A549 (cell line): ENCODE results near the gene RASGRP1. TPM values are rescaled to one million over a fixed set of nuclear protein-coding genes. Genes with fewer than 3 reads are reported as not detected.
A peak's percentile ranks its signal among the peaks of the same experiment; 100 is the strongest.

Experiments used
- ATAC-seq, 2 experiments: fragments of 200-7000 bp in 1 of 2; fragments of >200 bp in 1 of 2; cut with Nextera tagmentation in 1 of 2; cut with Tn5 transposase in 1 of 2; 3 replicates each; pipeline versions ENCODE4 v1.8.0 to v1.9.1; 2018 to 2020; ENCODE audit warnings: mild to moderate bottlenecking in 1 of 2, moderate library complexity in 1 of 2
- CTCF ChIA-PET: fragments of 300-600 bp; sonication (Branson Sonifier 250); formaldehyde crosslinking; extraction: SDS; loops from one replicate; lab custom pipeline; 2021; ENCODE audit warnings: antibody characterized with exemption, inconsistent platforms; lab: Yijun Ruan, JAX
- POLR2A ChIA-PET: fragments of 350-600 bp; formaldehyde crosslinking; extraction: SDS; loops from one replicate; lab custom pipeline; 2021; ENCODE audit warnings: antibody characterized with exemption, inconsistent platforms; lab: Yijun Ruan, JAX
- DNase-seq, 2 experiments: peaks; one replicate each; pipeline versions ENCODE4 v3.0.0 to v3.0.0-alpha.2; 2011 to 2016; ENCODE audit warnings: low read depth in 1 of 2, low spot score in 1 of 2
- FAIRE-seq: peaks from 2 replicates; lab custom pipeline; 2011; peaks lifted over from hg19 to GRCh38; lab: Jason Lieb, UNC
- H3K27ac ChIP-seq, 2 experiments: fragments of >200 bp; sonication (Bioruptor Twin); formaldehyde crosslinking; 3 replicates each; pipeline ENCODE4 v1.5.1; 2016 to 2017
- H3K4me1 ChIP-seq: fragments of >200 bp; sonication (Bioruptor Twin); formaldehyde crosslinking; 3 replicates; pipeline ENCODE4 v1.6.1; 2016
- H3K4me2 ChIP-seq: fragments of >200 bp; sonication (Bioruptor Twin); formaldehyde crosslinking; 3 replicates; pipeline ENCODE4 v1.6.1; 2016
- H3K4me3 ChIP-seq: fragments of >200 bp; sonication (Bioruptor Twin); formaldehyde crosslinking; 3 replicates; pipeline ENCODE4 v1.5.1; 2016
- H3K9me3 ChIP-seq: fragments of >200 bp; sonication (Bioruptor Twin); formaldehyde crosslinking; 3 replicates; pipeline ENCODE4 v1.6.1; 2016
- BHLHE40 ChIP-seq: IDR thresholded peaks from 2 replicates; pipeline ENCODE4 v1.6.1; 2012; ENCODE audit warnings: low read depth, low read length, inconsistent platforms
- CBX8 ChIP-seq: fragments of 200-600 bp; sonication (generic); IDR thresholded peaks from 2 replicates; pipeline ENCODE4 v1.6.1; 2016
- CEBPB ChIP-seq, 2 experiments: fragments of >200 bp in 1 of 2; sonication (Bioruptor Twin) in 1 of 2; formaldehyde crosslinking in 1 of 2; IDR thresholded peaks; 2 replicates each; pipeline ENCODE4 v1.6.1; 2012 to 2016
- CHD2 ChIP-seq: fragments of 150-350 bp; IDR thresholded peaks from 2 replicates; pipeline ENCODE4 v1.6.1; 2014; ENCODE audit warnings: low read length; ENCODE audit not compliant: partially characterized antibody
- CHD4 ChIP-seq: fragments of 200-600 bp; sonication (generic); IDR thresholded peaks from 2 replicates; pipeline ENCODE4 v1.6.1; 2016; ENCODE audit warnings: antibody characterized with exemption, mild to moderate bottlenecking, borderline replicate concordance
- EHF ChIP-seq: fragments of 250-450 bp; sonication (Bioruptor Pico); IDR thresholded peaks from 2 replicates; pipeline ENCODE4 v1.5.0; 2020; ENCODE audit warnings: mild to moderate bottlenecking
- EHMT2 ChIP-seq: fragments of 200-600 bp; sonication (generic); IDR thresholded peaks from 2 replicates; pipeline ENCODE4 v1.6.1; 2016; ENCODE audit warnings: antibody characterized with exemption, low read depth, mild to moderate bottlenecking, moderate library complexity
- EP300 ChIP-seq, 2 experiments: fragments of >200 bp; sonication (Bioruptor Twin); formaldehyde crosslinking; IDR thresholded peaks; 2 replicates in 1 of 2; 3 replicates in 1 of 2; pipeline ENCODE4 v1.6.1; 2016 to 2017
- ESRRA ChIP-seq: fragments of 150-350 bp; IDR thresholded peaks from 2 replicates; pipeline ENCODE4 v1.6.1; 2014; ENCODE audit warnings: mild to moderate bottlenecking, low read length, borderline replicate concordance
- FOSB ChIP-seq: fragments of 250-450 bp; sonication (Bioruptor Pico); IDR thresholded peaks from 2 replicates; pipeline ENCODE4 v1.5.0; 2020; ENCODE audit warnings: mild to moderate bottlenecking, moderate library complexity
- FOSL2 ChIP-seq, 2 experiments: fragments of 450-650 bp in 1 of 2; fragments of >200 bp in 1 of 2; sonication (Bioruptor Twin) in 1 of 2; formaldehyde crosslinking; IDR thresholded peaks; 2 replicates each; pipeline versions ENCODE4 v1.5.0 to v1.6.1; 2016 to 2020; ENCODE audit warnings: mild to moderate bottlenecking in 1 of 2, moderate library complexity in 1 of 2
- GATA3 ChIP-seq: IDR thresholded peaks from 2 replicates; pipeline ENCODE4 v1.6.1; 2012; ENCODE audit warnings: borderline replicate concordance
- HEYL ChIP-seq: fragments of 250-450 bp; sonication (Bioruptor Pico); IDR thresholded peaks from 2 replicates; pipeline ENCODE4 v1.8.0; 2021; ENCODE audit warnings: mild to moderate bottlenecking, moderate library complexity
- HOXB13 ChIP-seq: fragments of 250-450 bp; sonication (Bioruptor Pico); IDR thresholded peaks from 2 replicates; pipeline ENCODE4 v1.5.0; 2020; ENCODE audit warnings: low read depth, mild to moderate bottlenecking, moderate library complexity
- JUN ChIP-seq, 2 experiments: fragments of >200 bp; sonication (Bioruptor Twin); formaldehyde crosslinking; IDR thresholded peaks; 2 replicates in 1 of 2; 3 replicates in 1 of 2; pipeline ENCODE4 v1.6.1; 2016 to 2017
- JUNB ChIP-seq: fragments of >200 bp; sonication (Bioruptor Twin); formaldehyde crosslinking; IDR thresholded peaks from 2 replicates; pipeline ENCODE4 v1.6.1; 2016
- KDM1A ChIP-seq: fragments of 200-600 bp; sonication (generic); IDR thresholded peaks from 2 replicates; pipeline ENCODE4 v1.6.1; 2016; ENCODE audit warnings: low read depth, mild to moderate bottlenecking
- KDM5A ChIP-seq: fragments of 200-600 bp; sonication (generic); IDR thresholded peaks from 2 replicates; pipeline ENCODE4 v1.6.1; 2016; ENCODE audit warnings: antibody characterized with exemption, mild to moderate bottlenecking
- MAFK ChIP-seq: fragments of 450-650 bp; IDR thresholded peaks from 2 replicates; pipeline ENCODE4 v1.6.1; 2014; ENCODE audit not compliant: partially characterized antibody
- MAZ ChIP-seq: fragments of 150-350 bp; IDR thresholded peaks from 2 replicates; pipeline ENCODE4 v1.6.1; 2014; ENCODE audit warnings: antibody characterized with exemption, low read depth, low read length, borderline replicate concordance
- MYC ChIP-seq: IDR thresholded peaks from 2 replicates; pipeline ENCODE4 v1.6.1; 2012; ENCODE audit warnings: mild to moderate bottlenecking, inconsistent platforms, low read length, improper control_type of control experiment, borderline replicate concordance
- NFE2L2 ChIP-seq: fragments of 150-350 bp; conservative IDR thresholded peaks from 2 replicates; pipeline ENCODE4 v1.6.1; 2014; ENCODE audit warnings: low read length
- NPAS2 ChIP-seq: fragments of 250-450 bp; sonication (Bioruptor Pico); IDR thresholded peaks from 2 replicates; pipeline ENCODE4 v1.8.0; 2022; ENCODE audit warnings: mild to moderate bottlenecking, moderate library complexity, borderline replicate concordance
- NR3C1 ChIP-seq: fragments of >200 bp; sonication (Bioruptor Twin); formaldehyde crosslinking; IDR thresholded peaks from 3 replicates; pipeline ENCODE4 v1.6.1; 2017
- PHF8 ChIP-seq: fragments of 200-600 bp; sonication (generic); IDR thresholded peaks from 2 replicates; pipeline ENCODE4 v1.6.1; 2016; ENCODE audit warnings: low read depth, mild to moderate bottlenecking, antibody characterized with exemption, moderate library complexity, borderline replicate concordance
- POLR2A ChIP-seq: IDR thresholded peaks from 2 replicates; pipeline ENCODE4 v1.6.1; 2012; ENCODE audit warnings: mild to moderate bottlenecking, low read length
- POLR2AphosphoS2 ChIP-seq: conservative IDR thresholded peaks from 2 replicates; pipeline ENCODE4 v1.6.1; 2012; ENCODE audit warnings: low read length, improper control_type of control experiment, inconsistent platforms
- RARB ChIP-seq: fragments of 250-450 bp; sonication (Bioruptor Pico); IDR thresholded peaks from 2 replicates; pipeline ENCODE4 v1.8.0; 2021; ENCODE audit warnings: mild to moderate bottlenecking, moderate library complexity
- RFX5 ChIP-seq: fragments of 450-650 bp; IDR thresholded peaks from 2 replicates; pipeline ENCODE4 v1.7.1; 2014; ENCODE audit warnings: antibody characterized with exemption, mild to moderate bottlenecking, moderate library complexity
- RNF2 ChIP-seq: fragments of 200-600 bp; sonication (generic); IDR thresholded peaks from 2 replicates; pipeline ENCODE4 v1.6.1; 2016; ENCODE audit warnings: low read depth, mild to moderate bottlenecking, antibody characterized with exemption, moderate library complexity, borderline replicate concordance
- SMC3 ChIP-seq: fragments of >200 bp; sonication (Bioruptor Twin); formaldehyde crosslinking; IDR thresholded peaks from 3 replicates; pipeline ENCODE4 v1.6.1; 2018; ENCODE audit warnings: inconsistent platforms
- SREBF2 ChIP-seq: fragments of 450-650 bp; IDR thresholded peaks from 2 replicates; pipeline ENCODE4 v1.6.1; 2014; ENCODE audit warnings: mild to moderate bottlenecking, moderate library complexity
- TFCP2L1 ChIP-seq: fragments of 250-450 bp; sonication (Bioruptor Pico); IDR thresholded peaks from 2 replicates; pipeline ENCODE4 v1.5.0; 2021; ENCODE audit warnings: mild to moderate bottlenecking
- ZC3H11A ChIP-seq: fragments of 450-650 bp; IDR thresholded peaks from 2 replicates; pipeline ENCODE4 v1.6.1; 2014; ENCODE audit warnings: antibody characterized with exemption, mild to moderate bottlenecking
- ZFP36 ChIP-seq: fragments of 450-650 bp; IDR thresholded peaks from 2 replicates; pipeline ENCODE4 v1.6.1; 2014; ENCODE audit warnings: borderline replicate concordance; ENCODE audit not compliant: partially characterized antibody
- ZNF302 ChIP-seq: fragments of 250-450 bp; sonication (Bioruptor Pico); IDR thresholded peaks from 2 replicates; pipeline ENCODE4 v1.9.0; 2021; ENCODE audit warnings: inconsistent platforms, mild to moderate bottlenecking, moderate library complexity
- ZSCAN20 ChIP-seq: fragments of 250-450 bp; sonication (Bioruptor Pico); IDR thresholded peaks from 2 replicates; pipeline ENCODE4 v1.8.0; 2022; ENCODE audit warnings: mild to moderate bottlenecking, moderate library complexity
- WGBS: methylation state at CpG from one replicate; pipeline ENCODE4 v1.1.6; 2017; ENCODE audit errors: missing lambda C conversion rate; 5-methylcytosine and 5-hydroxymethylcytosine counted together
- polyA plus RNA-seq, 4 experiments: library from polyadenylated mRNA; depleted of rRNA in 3 of 4; stranded (reverse); fragments of >200 nt; fragmentation: RNase III in 1 of 4; extraction: RNeasy Plus Mini Kit Qiagen cat#74134 plus additional on column Dnase treatment in 1 of 4; gene quantifications; 2 replicates in 3 of 4; 3 replicates in 1 of 4; pipeline ENCODE4 v1.2.3, GENCODE V29; 2011 to 2017
- TF ChIP-seq, protein P1 (sequence below): fragments of >200 bp; sonication (Bioruptor Twin); formaldehyde crosslinking; IDR thresholded peaks from 2 replicates; pipeline ENCODE4 v1.6.1; 2016
- TF ChIP-seq, protein P2 (sequence below): IDR thresholded peaks from 2 replicates; pipeline ENCODE4 v1.6.1; 2012
- TF ChIP-seq, protein P3 (sequence below): IDR thresholded peaks from 2 replicates; pipeline ENCODE4 v1.6.1; 2012; ENCODE audit warnings: low read depth, borderline replicate concordance
- TF ChIP-seq, protein P4 (sequence below): fragments of >200 bp; sonication (Bioruptor Twin); formaldehyde crosslinking; IDR thresholded peaks from 3 replicates; pipeline ENCODE4 v1.6.1; 2016
- TF ChIP-seq, protein P5 (sequence below): fragments of 450-650 bp; IDR thresholded peaks from 2 replicates; pipeline ENCODE4 v1.6.1; 2014; ENCODE audit warnings: antibody characterized with exemption

The RASGRP1 gene
- polyA plus RNA-seq, 2 of the 4 experiments (the other 2 are of a cell fraction), result 0.70 to 1.2 TPM

DNA sequence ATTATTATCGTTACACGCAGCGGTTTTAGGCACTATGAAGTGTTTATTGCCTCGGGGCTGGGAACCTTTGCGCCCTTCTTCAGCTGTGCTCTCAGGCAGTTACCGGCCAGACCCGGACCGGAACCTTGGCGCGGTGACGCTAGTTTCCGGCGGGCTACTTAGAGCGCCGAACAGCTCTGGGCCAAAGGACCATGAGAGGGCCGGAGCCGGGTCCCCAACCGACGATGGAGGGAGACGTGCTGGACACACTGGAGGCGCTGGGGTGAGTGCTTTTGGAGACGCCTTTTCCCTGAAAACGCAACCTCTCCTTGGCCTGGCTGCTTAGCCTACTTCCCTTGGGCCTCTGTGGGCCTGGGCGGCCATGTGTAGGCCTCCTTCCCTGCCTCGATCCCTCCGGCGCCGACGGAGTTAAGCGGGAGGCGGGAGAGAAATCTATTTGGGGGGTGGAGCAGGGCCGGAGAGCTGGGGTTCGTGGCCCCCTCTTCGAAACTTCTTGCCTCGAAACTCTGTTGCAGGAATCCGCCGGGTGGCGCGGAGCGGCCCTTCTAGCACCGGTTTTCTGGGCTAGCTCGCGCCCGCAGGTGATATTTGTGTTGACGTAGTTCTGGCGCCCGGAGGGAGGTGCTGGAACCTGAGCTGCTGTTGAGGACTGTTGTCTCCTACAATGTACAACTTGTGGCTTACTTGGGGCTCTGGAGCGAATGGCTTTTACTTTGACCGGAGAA lies 110.5 kb downstream of the RASGRP1 start, which contains the start of gene FAM98B:
FAM98B (plus strand) TSS at position 157 of the 725 bp plus-strand sequence; CDS start at position 192, 35 bp downstream.
- peak within 1 kb of the TSS; percentile 85 for H3K4me3 ChIP-seq
- ChIA-PET CTCF (interaction anchor here (0.6 to 3.4 kb wide), 7 partner anchors 13 to 594 kb away, joined by 3 to 26 read pairs (median 4); no protein-coding TSS in a partner anchor), POLR2A (interaction anchor here (1.0 to 1.4 kb wide), 5 partner anchors 14 to 246 kb away, joined by 3 to 5 read pairs (median 3); partner anchors contain the start of genes RASGRP1 and SPRED1)
- H3K4me2 ChIP-seq, result peak within 1 kb of the TSS; percentile 87
- FAIRE-seq (no peak), ATAC-seq (peak; percentile 98 to 99), DNase-seq (peak; percentile 65 to 88)
- no peaks in the 10 kb centered on the region for H3K9me3 ChIP-seq
- peak within 1 kb of the TSS; percentile 92 to 98 for H3K27ac ChIP-seq
- no peaks in the 10 kb centered on the region for H3K4me1 ChIP-seq
- under 1% methylated on average over 24 of the region's 49 CpGs for WGBS
- TF ChIP-seq POLR2AphosphoS2 (no peak), KDM5A (peak; percentile 82), JUNB (no peak), POLR2A (peak; percentile 42), NFE2L2 (no peak), EHF (no peak), CHD4 (no peak), RFX5 (no peak), MAZ (no peak), HOXB13 (CRISPR knock-in tag) (peak; percentile 21; the same call in 1 of the 2 replicates), BHLHE40 (no peak), EP300 (IDR thresholded peaks at IDR 0.05) (no peak), FOSB (CRISPR knock-in tag) (no peak), ZNF302 (no peak), TFCP2L1 (CRISPR knock-in tag) (no peak), ESRRA (no peak), ZC3H11A (no peak), MAFK (no peak), CBX8 (no peak; the same call in 1 of the 2 replicates), RARB (CRISPR knock-in tag) (no peak), MYC (no peak), CEBPB (IDR thresholded peaks at IDR 0.05) (no peak), PHF8 (peak; percentile 97), GATA3 (no peak), EHMT2 (no peak; the same call in 1 of the 2 replicates), HEYL (no peak), ZFP36 (no peak), SMC3 (no peak), CHD2 (no peak), NR3C1 (no peak), SREBF2 (no peak), JUN (IDR thresholded peaks at IDR 0.05) (peak; percentile 38 to 79; a peak in 3 of 5 replicates), RNF2 (peak; percentile 62; the same call in 1 of the 2 replicates), NPAS2 (CRISPR knock-in tag) (no peak), KDM1A (no peak), ZSCAN20 (no peak), FOSL2 (IDR thresholded peaks at IDR 0.05) (no peak), FOSL2 (CRISPR knock-in tag; IDR thresholded peaks at IDR 0.05) (no peak)
- TF ChIP-seq, protein P1, sequence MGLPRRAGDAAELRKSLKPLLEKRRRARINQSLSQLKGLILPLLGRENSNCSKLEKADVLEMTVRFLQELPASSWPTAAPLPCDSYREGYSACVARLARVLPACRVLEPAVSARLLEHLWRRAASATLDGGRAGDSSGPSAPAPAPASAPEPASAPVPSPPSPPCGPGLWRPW, result no peak
- TF ChIP-seq, protein P2, sequence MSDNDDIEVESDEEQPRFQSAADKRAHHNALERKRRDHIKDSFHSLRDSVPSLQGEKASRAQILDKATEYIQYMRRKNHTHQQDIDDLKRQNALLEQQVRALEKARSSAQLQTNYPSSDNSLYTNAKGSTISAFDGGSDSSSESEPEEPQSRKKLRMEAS, result peak; percentile 89
- TF ChIP-seq, protein P3, sequence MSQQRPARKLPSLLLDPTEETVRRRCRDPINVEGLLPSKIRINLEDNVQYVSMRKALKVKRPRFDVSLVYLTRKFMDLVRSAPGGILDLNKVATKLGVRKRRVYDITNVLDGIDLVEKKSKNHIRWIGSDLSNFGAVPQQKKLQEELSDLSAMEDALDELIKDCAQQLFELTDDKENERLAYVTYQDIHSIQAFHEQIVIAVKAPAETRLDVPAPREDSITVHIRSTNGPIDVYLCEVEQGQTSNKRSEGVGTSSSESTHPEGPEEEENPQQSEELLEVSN, result peak; percentile 80
- TF ChIP-seq, protein P4, sequence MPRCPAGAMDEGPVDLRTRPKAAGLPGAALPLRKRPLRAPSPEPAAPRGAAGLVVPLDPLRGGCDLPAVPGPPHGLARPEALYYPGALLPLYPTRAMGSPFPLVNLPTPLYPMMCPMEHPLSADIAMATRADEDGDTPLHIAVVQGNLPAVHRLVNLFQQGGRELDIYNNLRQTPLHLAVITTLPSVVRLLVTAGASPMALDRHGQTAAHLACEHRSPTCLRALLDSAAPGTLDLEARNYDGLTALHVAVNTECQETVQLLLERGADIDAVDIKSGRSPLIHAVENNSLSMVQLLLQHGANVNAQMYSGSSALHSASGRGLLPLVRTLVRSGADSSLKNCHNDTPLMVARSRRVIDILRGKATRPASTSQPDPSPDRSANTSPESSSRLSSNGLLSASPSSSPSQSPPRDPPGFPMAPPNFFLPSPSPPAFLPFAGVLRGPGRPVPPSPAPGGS, result 0 out of 3 replicates have a peak, but pooled peaks have one; percentile 18
- TF ChIP-seq, protein P5, sequence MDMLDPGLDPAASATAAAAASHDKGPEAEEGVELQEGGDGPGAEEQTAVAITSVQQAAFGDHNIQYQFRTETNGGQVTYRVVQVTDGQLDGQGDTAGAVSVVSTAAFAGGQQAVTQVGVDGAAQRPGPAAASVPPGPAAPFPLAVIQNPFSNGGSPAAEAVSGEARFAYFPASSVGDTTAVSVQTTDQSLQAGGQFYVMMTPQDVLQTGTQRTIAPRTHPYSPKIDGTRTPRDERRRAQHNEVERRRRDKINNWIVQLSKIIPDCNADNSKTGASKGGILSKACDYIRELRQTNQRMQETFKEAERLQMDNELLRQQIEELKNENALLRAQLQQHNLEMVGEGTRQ, result no peak
